HAP-1 (cell line): Measurements from ENCODE around the gene STK39.

ENCODE experiments used
- DNase-seq, 2 experiments: peaks; one replicate each; pipeline ENCODE4 v3.0.0-alpha.2; 2016 to 2020; ENCODE audit warnings: low spot score in 2 of 2
- H3K27me3 ChIP-seq: fragments of 250-450 bp; sonication (Bioruptor Pico); 2 replicates; pipeline ENCODE4 v1.5.1; 2020; ENCODE audit warnings: low read depth, mild to moderate bottlenecking, moderate library complexity
- H3K36me3 ChIP-seq: fragments of 250-450 bp; sonication (Bioruptor Pico); replicated peaks from 2 replicates; pipeline ENCODE4 v1.5.1; 2020; ENCODE audit warnings: mild to moderate bottlenecking
- H3K4me1 ChIP-seq: fragments of 250-450 bp; sonication (Bioruptor Pico); 2 replicates; pipeline ENCODE4 v1.5.1; 2020; ENCODE audit warnings: mild to moderate bottlenecking
- H3K4me3 ChIP-seq: fragments of 250-450 bp; sonication (Bioruptor Pico); 2 replicates; pipeline ENCODE4 v1.5.1; 2020; ENCODE audit warnings: mild to moderate bottlenecking, moderate library complexity
- H3K9me3 ChIP-seq: fragments of 250-450 bp; sonication (Bioruptor Pico); 2 replicates; pipeline ENCODE4 v1.5.1; 2020; ENCODE audit warnings: mild to moderate bottlenecking, moderate library complexity
- in situ Hi-C: fragments of 300-500 bp; cut with MboI; formaldehyde crosslinking; loops from 3 replicates; pipeline ENCODE4 v1.14.3; 2020; ENCODE audit warnings: low sequenced_read_pairs, inconsistent platforms, mixed read lengths

STK39 gene

DNA sequence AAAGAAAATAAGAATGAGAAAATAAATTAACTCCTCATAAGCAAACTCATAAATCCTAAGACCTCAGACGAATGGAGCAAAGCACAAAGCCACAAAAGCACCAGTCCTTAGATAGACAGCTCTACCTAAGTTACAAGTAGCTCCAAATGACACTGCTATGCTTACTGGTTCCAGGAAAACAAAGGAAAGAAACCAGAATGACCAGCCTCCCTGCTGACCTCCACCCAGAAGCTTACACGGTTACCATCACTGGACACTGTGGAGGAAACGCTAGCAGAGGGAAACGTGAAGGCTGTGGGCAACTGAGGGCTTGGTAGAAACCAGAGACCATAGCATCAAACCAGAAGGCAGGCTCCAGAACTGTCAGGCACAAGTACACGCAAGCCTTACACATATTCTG, 67.8 kb downstream of the STK39 start:
- H3K9me3 ChIP-seq = no peaks in the 10 kb centered on the region
- no peaks in the 10 kb centered on the region for H3K36me3 ChIP-seq
- H3K4me1 ChIP-seq = peaks cover 62% of the 10 kb centered on the region
- in situ Hi-C loops = no loop called here
- no peaks in the 10 kb centered on the region for H3K27me3 ChIP-seq
- no peak for DNase-seq
- H3K4me3 ChIP-seq = no peak overlapping the region

- Histone ChIP-seq H3K27me3 (no peaks in the 10 kb centered on the region), H3K4me3 (no peak overlapping the region), H3K9me3 (no peaks in the 10 kb centered on the region), H3K36me3 (no peaks in the 10 kb centered on the region), H3K4me1 (peaks cover 54% of the 10 kb centered on the region)
- DNase-seq = no peak
- in situ Hi-C loops = no loop called here
These were observed 68.7 kb downstream of the STK39 start for GRCh38 chr2:168178520-168179324.

GRCh38 chr2:168176402-168176801, 71.0 kb downstream of the STK39 start:
- DNase-seq = no peak
- Histone ChIP-seq H3K9me3 (no peaks in the 10 kb centered on the region), H3K4me3 (no peak overlapping the region), H3K36me3 (no peaks in the 10 kb centered on the region), H3K4me1 (peaks cover 36% of the 10 kb centered on the region), H3K27me3 (no peaks in the 10 kb centered on the region)
- in situ Hi-C loops = no loop called here

DNA sequence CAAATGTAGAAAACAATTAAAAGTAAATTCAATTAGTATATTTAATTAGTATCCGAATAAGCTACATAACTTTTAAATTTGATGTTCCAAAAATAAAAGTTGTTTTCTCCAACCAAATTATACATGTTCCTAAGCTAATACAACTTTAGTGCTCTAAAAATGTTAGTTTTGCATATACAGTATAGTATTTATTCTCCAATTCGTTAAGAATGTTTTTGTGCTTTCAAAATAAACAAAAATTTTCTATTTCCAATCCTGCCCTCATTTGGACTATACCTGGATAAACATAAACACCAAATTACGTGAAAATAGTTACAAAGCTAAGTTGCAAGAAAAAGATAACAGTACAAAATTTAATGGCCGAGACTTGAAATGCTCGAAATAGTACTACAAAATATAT, 71.9 kb downstream of the STK39 start:
- Histone ChIP-seq H3K27me3 (no peaks in the 10 kb centered on the region), H3K4me1 (peaks cover 32% of the 10 kb centered on the region), H3K9me3 (no peaks in the 10 kb centered on the region), H3K36me3 (no peaks in the 10 kb centered on the region), H3K4me3 (no peak overlapping the region)
- no peak for DNase-seq
- in situ Hi-C loops = no loop called here

DNA sequence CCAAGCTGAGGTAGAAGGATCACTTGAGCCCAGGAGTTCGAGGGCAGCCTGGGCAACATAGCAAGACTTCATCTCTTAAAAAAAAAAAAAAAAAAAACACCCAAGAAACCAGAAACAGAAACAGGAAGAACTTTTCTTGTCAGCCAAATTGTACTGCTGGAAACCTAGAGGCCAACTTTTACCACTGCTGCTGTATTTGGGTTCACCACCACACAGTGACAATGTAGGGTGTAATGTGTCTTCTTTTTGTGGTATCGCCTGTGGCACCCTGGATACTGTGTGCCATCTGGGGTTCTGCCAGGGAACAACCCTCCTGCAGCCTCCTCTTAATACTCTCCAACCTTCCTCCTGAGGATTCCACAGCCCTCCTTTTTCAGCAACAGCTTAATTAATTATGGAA, 72.6 kb downstream of the STK39 start:
- Histone ChIP-seq H3K4me1 (peaks cover 26% of the 10 kb centered on the region), H3K9me3 (no peaks in the 10 kb centered on the region), H3K4me3 (no peak overlapping the region), H3K36me3 (no peaks in the 10 kb centered on the region), H3K27me3 (no peaks in the 10 kb centered on the region)
- DNase-seq = no peak
- in situ Hi-C loops = no loop called here

DNA sequence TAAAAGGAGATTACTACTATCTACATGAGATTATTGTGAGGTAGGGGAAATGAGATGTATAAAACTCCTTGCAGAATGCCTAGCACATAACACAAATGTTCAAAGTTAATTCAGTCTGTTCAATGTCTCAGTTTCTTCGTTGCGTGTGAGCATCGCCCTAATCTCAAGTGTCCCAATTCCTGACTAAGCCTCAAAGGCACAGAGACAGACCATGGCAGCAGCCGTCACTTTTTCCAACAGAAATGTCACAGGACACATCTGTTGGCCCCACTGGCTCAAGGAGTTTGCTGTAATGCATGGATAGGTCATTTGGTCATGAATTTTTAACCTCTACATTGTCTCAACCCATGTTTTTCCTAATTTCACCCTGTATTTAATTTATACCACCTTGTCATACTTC, 75.3 kb downstream of the STK39 start:
- Histone ChIP-seq H3K4me3 (no peak overlapping the region), H3K36me3 (no peaks in the 10 kb centered on the region), H3K4me1 (no peaks in the 10 kb centered on the region), H3K27me3 (no peaks in the 10 kb centered on the region), H3K9me3 (no peaks in the 10 kb centered on the region)
- in situ Hi-C loops = no loop called here
- DNase-seq = no peak

DNA sequence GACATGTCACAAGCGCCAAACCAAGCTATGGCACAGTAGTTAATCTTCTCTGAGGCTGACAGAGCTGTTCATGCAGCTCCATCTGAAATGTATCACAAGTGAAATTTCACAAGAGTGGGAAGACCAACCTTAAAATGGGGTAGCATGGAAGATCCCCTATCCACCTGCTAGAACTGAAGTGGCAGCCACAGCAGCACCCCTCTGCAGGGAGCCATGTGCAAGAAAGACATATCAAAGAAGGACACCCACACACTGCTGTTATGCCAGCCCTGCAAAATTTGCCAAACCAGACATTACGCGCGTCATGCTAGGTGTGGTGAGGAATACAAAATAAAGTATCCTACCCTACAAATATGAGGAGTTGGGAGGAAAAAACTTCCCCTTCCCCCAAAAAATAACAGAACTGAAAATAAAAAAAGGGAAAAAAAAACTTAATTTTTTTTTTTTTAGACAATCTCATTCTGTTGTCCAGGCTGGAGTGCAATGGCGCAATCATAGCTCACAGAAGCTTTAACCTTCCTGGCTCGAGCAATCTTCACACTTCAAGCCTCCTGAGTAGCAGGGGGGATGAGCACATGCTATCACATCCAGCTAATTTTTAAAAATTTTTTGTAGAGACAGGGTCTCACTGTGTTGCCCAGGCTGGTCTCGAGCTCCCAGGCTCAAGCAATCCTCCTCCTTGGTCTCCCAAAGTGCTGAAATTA, 76.2 kb downstream of the STK39 start:
- Histone ChIP-seq H3K4me1 (no peaks in the 10 kb centered on the region), H3K9me3 (no peaks in the 10 kb centered on the region), H3K36me3 (no peaks in the 10 kb centered on the region; the same call in 1 of the 2 replicates), H3K4me3 (no peak overlapping the region), H3K27me3 (no peaks in the 10 kb centered on the region)
- no peak for DNase-seq
- in situ Hi-C loops = no loop called here

- no peak for DNase-seq
- in situ Hi-C loops = no loop called here
- no peaks in the 10 kb centered on the region; the same call in 1 of the 2 replicates for H3K36me3 ChIP-seq
- no peaks in the 10 kb centered on the region for H3K27me3 ChIP-seq
- H3K9me3 ChIP-seq = no peaks in the 10 kb centered on the region
- H3K4me1 ChIP-seq = no peaks in the 10 kb centered on the region
- no peak overlapping the region for H3K4me3 ChIP-seq
These were observed 78.2 kb downstream of the STK39 start for GRCh38 chr2:168169097-168169745.

GRCh38 chr2:168167511-168168263, 79.7 kb downstream of the STK39 start:
- no peak overlapping the region for H3K4me3 ChIP-seq
- no peaks in the 10 kb centered on the region; the same call in 1 of the 2 replicates for H3K36me3 ChIP-seq
- no peaks in the 10 kb centered on the region for H3K27me3 ChIP-seq
- DNase-seq = no peak
- no peaks in the 10 kb centered on the region for H3K9me3 ChIP-seq
- no peaks in the 10 kb centered on the region for H3K4me1 ChIP-seq
- in situ Hi-C loops = no loop called here

GRCh38 chr2:168166902-168167510, 80.4 kb downstream of the STK39 start:
- Histone ChIP-seq H3K4me3 (no peak overlapping the region), H3K9me3 (no peaks in the 10 kb centered on the region), H3K4me1 (no peaks in the 10 kb centered on the region), H3K27me3 (no peaks in the 10 kb centered on the region), H3K36me3 (no peaks in the 10 kb centered on the region; the same call in 1 of the 2 replicates)
- in situ Hi-C loops = no loop called here
- DNase-seq = no peak

- in situ Hi-C loops = no loop called here
- H3K9me3 ChIP-seq = no peaks in the 10 kb centered on the region
- no peak for DNase-seq
- no peaks in the 10 kb centered on the region; the same call in 1 of the 2 replicates for H3K36me3 ChIP-seq
- H3K4me3 ChIP-seq = no peak overlapping the region
- H3K4me1 ChIP-seq = no peaks in the 10 kb centered on the region; the same call in 1 of the 2 replicates
- no peaks in the 10 kb centered on the region for H3K27me3 ChIP-seq
These were observed 81.2 kb downstream of the STK39 start for GRCh38 chr2:168165985-168166901.

DNA sequence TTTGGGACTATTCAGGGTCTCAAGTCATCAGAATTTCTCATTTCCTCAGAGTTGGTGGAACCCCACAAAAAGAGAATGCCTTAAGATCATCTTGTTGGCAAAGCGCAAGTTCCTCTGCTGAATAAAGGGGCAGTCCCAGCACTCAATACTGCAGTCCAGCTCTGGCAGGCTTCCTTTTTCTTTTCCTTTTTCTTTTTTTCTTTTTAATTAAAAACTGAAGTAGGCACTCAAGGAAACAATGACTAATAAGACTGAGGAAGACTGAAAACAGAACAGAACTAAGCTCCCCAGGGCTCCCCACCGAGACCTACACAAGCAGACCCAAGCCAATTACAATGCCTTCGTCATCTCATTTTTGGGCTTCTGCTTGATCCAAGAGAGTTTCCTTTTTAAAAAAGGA, 82.0 kb downstream of the STK39 start:
- no peaks in the 10 kb centered on the region for H3K9me3 ChIP-seq
- in situ Hi-C loops = no loop called here

More for the DNA sequence above, 82.0 kb downstream of the STK39 start:
- DNase-seq = no peak
- Histone ChIP-seq H3K4me1 (no peaks in the 10 kb centered on the region; the same call in 1 of the 2 replicates), H3K27me3 (no peaks in the 10 kb centered on the region), H3K4me3 (no peak overlapping the region), H3K36me3 (peaks cover 1% of the 10 kb centered on the region; the same call in 1 of the 2 replicates)
